SH-SY5Y (cell line): ENCODE results near the gene CYFIP2.

Experiments
- GATA2 ChIP-seq: IDR thresholded peaks from 2 replicates; pipeline ENCODE4 v1.6.1; 2011; ENCODE audit warnings: mild to moderate bottlenecking, low read depth, low read length
- GATA3 ChIP-seq: IDR thresholded peaks from 2 replicates; pipeline ENCODE4 v1.6.1; 2011; ENCODE audit warnings: low read depth, mild to moderate bottlenecking, low read length, moderate library complexity

DNA sequence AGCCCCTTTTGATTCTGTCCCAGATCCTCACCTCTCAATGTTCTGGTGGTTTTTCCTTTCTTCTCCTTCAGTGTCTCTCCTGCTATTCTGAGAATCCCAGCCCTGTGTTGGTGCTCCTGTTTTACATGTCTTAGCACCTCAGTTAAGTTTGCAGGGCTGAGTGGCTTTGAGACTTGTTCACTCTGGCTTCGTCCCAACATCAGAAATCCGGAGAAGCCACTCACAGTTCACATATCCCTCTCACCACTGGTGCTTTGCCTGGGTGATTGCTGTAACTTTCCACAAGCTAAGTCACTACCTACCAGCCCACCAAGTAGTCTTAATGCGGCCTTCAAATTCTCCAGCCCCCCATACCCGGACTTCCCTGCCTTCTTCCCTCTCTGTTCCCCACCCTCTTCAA is 40.2 kb downstream of the CYFIP2 start:
- TF ChIP-seq GATA2 (no peak), GATA3 (no peak)
